ENCODE results near the gene GPATCH4.

GRCh38 chr1:156641761-156642264, 40.5 kb upstream of the GPATCH4 start, which contains the start of gene BCAN:
- no peak for TF ChIP-seq POLR2A (IDR thresholded peaks at IDR 0.05; ENCODE audit: low read depth, low read length)
- TF ChIP-seq POLR2AphosphoS5 (IDR thresholded peaks at IDR 0.05; ENCODE audit: low read depth, low read length) = no peak

Data from GM12892 (cell line).